ENCODE measurements around the gene KCNK5. TPM values are rescaled to one million over a fixed set of nuclear protein-coding genes. Genes with fewer than 3 reads are reported as not detected.
A peak's percentile ranks its signal among the peaks of the same experiment; 100 is the strongest.

KCNK5 gene
- total and polyA plus RNA-seq, 9 of the 15 experiments (the other 6 are each of a cell fraction or from before 2014, with no cell fraction given), result 1.5 to 45.8 (median 25.8) TPM

DNA sequence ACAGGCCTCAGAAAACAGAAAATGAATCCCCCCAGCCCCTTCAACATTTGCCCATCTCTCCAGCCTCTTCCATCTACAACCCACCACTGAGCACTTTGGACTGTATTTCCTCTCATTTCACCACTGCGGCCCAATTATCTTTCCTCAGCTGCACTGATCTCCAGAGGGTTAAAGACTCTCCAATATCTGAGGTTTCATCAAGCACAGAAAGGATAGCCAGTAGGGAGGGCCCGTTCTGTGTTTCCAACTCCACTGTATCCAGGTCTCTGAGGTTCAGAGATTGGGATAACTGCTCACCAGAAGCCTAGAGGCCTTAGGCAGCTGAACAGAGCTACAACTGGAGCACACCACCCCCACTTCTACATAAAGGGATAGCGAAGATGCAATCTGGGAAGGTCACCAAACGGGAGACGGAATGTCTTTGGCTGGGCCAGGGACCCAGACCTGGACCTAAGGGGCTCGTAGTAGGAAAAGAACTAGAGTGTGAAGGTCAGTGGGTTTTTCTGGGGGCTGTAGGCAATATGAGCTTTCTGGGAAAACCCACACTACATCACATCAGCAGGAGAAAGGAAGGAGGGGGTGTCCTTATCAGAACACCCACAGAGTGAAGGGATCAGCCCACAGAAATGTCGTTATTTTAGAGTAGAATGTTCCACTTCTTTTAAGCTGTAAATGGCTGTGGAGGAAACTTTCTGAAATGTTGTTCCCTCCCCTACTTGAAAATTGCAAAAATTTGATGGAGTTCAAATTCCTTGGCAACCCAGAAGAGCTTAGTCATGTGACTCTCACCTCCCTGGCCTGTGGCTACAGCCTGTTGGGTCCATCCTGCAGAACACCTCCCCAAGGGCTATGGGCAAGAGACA lies 7.3 kb downstream of the KCNK5 start (continued):
- TF ChIP-seq, protein P1, sequence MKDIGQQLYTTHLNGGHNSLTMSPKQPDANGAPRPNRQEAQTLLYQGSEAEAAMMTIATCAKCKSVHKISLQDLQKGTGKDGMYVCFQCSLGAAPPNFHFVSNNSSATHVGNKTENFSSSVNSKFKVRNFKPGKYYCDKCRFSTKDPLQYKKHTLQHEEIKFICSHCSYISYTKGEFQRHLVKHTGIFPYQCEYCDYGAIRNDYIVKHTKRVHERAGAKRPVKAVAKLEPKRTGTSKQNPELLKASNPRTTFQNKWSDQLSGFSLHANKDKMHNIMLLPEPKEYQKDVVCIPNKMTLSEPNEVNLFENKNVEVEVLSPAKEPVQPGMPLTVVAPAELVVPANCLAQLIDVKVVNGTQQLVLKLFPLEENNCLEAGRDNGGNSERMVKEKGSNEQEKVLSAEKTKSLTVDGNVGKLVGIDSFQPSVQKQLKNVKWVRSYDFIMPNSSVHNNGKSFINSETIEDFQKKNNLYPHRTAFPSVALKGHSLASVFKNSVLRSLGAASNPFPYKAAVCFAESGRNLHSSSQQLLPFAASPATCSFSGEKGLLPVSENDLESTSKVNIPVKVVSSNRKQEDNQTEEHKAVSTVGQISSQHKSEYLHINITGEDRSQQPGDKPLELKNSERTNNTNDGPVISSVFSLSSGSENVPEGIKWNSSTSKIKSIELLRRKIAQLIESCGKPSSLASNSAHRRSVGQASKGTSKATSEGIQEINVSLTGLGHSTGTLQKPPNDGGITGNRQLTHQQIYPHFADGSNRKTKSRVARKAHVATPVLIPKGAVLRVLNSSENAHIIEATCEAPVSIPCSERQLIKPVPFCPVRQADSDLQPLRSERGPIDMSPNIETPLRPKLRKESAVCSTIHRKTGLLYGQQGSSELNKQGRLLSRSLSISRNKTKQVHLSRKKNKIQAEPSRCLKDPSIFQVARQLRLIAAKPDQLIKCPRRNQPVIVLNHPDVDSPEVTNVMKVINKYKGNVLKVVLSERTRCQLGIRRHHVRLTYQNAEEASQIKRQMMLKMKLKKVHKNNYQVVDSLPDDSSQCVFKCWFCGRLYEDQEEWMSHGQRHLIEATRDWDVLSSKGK (CRISPR knock-in tag; IDR thresholded peaks at IDR 0.05), result no peak
- TF ChIP-seq TARDBP (IDR thresholded peaks at IDR 0.05), result no peak
- TF ChIP-seq HEY1 (CRISPR knock-in tag; IDR thresholded peaks at IDR 0.05; ENCODE audit: borderline replicate concordance), result no peak
- TF ChIP-seq, protein P2, sequence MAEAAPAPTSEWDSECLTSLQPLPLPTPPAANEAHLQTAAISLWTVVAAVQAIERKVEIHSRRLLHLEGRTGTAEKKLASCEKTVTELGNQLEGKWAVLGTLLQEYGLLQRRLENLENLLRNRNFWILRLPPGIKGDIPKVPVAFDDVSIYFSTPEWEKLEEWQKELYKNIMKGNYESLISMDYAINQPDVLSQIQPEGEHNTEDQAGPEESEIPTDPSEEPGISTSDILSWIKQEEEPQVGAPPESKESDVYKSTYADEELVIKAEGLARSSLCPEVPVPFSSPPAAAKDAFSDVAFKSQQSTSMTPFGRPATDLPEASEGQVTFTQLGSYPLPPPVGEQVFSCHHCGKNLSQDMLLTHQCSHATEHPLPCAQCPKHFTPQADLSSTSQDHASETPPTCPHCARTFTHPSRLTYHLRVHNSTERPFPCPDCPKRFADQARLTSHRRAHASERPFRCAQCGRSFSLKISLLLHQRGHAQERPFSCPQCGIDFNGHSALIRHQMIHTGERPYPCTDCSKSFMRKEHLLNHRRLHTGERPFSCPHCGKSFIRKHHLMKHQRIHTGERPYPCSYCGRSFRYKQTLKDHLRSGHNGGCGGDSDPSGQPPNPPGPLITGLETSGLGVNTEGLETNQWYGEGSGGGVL (CRISPR knock-in tag; IDR thresholded peaks at IDR 0.05), result no peak
- TF ChIP-seq ZNF668 (CRISPR knock-in tag; IDR thresholded peaks at IDR 0.05), result no peak
- no peak for TF ChIP-seq NFATC3 (IDR thresholded peaks at IDR 0.05)
- no peak for TF ChIP-seq RHOXF2B (CRISPR knock-in tag; conservative IDR thresholded peaks at IDR 0.05)
- no peak for TF ChIP-seq ZNF24 (IDR thresholded peaks at IDR 0.05)
- TF ChIP-seq SIN3A (IDR thresholded peaks at IDR 0.05; ENCODE audit: borderline replicate concordance in 2 of 2, control insufficient read depth in 1 of 2, low read depth in 2 of 2, low read length in 2 of 2), result 0 out of 4 replicates have a peak, but pooled peaks of 1 of the 2 experiments have one; percentile 25
- TF ChIP-seq CREM (IDR thresholded peaks at IDR 0.05; ENCODE audit: low read depth), result peak; percentile 74
- peak in 1 of 2 experiments; percentile 60; a peak in 1 of 4 replicates for TF ChIP-seq TBL1XR1 (IDR thresholded peaks at IDR 0.05; ENCODE audit: low read length in 2 of 2)
- no peak for TF ChIP-seq MAFK (IDR thresholded peaks at IDR 0.05; ENCODE audit: low read length)
- peak; percentile 91 for TF ChIP-seq RNF2 (IDR thresholded peaks at IDR 0.05)
- TF ChIP-seq, protein P3, sequence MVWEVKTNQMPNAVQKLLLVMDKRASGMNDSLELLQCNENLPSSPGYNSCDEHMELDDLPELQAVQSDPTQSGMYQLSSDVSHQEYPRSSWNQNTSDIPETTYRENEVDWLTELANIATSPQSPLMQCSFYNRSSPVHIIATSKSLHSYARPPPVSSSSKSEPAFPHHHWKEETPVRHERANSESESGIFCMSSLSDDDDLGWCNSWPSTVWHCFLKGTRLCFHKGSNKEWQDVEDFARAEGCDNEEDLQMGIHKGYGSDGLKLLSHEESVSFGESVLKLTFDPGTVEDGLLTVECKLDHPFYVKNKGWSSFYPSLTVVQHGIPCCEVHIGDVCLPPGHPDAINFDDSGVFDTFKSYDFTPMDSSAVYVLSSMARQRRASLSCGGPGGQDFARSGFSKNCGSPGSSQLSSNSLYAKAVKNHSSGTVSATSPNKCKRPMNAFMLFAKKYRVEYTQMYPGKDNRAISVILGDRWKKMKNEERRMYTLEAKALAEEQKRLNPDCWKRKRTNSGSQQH (CRISPR knock-in tag; IDR thresholded peaks at IDR 0.05), result no peak
- TF ChIP-seq, protein P4, sequence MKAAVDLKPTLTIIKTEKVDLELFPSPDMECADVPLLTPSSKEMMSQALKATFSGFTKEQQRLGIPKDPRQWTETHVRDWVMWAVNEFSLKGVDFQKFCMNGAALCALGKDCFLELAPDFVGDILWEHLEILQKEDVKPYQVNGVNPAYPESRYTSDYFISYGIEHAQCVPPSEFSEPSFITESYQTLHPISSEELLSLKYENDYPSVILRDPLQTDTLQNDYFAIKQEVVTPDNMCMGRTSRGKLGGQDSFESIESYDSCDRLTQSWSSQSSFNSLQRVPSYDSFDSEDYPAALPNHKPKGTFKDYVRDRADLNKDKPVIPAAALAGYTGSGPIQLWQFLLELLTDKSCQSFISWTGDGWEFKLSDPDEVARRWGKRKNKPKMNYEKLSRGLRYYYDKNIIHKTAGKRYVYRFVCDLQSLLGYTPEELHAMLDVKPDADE (conservative IDR thresholded peaks at IDR 0.05; ENCODE audit: control insufficient read depth, low read depth, low read length), result no peak
- TF ChIP-seq, protein P5, sequence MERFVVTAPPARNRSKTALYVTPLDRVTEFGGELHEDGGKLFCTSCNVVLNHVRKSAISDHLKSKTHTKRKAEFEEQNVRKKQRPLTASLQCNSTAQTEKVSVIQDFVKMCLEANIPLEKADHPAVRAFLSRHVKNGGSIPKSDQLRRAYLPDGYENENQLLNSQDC (CRISPR knock-in tag; IDR thresholded peaks at IDR 0.05), result no peak
- TF ChIP-seq, protein P6, sequence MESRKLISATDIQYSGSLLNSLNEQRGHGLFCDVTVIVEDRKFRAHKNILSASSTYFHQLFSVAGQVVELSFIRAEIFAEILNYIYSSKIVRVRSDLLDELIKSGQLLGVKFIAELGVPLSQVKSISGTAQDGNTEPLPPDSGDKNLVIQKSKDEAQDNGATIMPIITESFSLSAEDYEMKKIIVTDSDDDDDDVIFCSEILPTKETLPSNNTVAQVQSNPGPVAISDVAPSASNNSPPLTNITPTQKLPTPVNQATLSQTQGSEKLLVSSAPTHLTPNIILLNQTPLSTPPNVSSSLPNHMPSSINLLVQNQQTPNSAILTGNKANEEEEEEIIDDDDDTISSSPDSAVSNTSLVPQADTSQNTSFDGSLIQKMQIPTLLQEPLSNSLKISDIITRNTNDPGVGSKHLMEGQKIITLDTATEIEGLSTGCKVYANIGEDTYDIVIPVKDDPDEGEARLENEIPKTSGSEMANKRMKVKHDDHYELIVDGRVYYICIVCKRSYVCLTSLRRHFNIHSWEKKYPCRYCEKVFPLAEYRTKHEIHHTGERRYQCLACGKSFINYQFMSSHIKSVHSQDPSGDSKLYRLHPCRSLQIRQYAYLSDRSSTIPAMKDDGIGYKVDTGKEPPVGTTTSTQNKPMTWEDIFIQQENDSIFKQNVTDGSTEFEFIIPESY (CRISPR knock-in tag; IDR thresholded peaks at IDR 0.05), result no peak
